HG03135 (cell line): ENCODE data around the gene SH3BP5.

Experiments
- ATAC-seq: cut with Tn5 transposase; IDR thresholded peaks from one replicate; pipeline ENCODE4 v1.9.1; 2021; ENCODE audit warnings: mild to moderate bottlenecking, moderate library complexity; ENCODE audit not compliant: unreplicated experiment

Gene SH3BP5

DNA sequence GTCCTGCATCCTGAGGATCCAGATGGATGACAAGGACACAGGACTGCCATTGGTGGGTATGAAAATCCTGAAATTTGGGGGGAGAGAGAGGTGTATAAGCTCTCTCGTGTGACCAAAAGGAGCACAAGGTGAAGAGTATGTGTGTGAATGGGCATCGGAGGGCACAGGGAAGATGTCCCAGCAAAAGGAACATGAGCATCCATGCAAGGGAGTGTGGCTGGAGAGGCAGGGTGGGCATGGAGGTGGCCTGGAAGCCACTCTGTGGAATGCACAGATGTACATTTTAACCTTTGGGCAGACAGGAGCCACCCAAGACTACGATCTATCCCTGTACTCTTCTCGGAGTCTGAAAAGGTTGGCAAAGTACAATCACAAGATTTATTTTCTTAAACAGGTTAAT lies 71.9 kb downstream of the SH3BP5 start:
- no peak for ATAC-seq

DNA sequence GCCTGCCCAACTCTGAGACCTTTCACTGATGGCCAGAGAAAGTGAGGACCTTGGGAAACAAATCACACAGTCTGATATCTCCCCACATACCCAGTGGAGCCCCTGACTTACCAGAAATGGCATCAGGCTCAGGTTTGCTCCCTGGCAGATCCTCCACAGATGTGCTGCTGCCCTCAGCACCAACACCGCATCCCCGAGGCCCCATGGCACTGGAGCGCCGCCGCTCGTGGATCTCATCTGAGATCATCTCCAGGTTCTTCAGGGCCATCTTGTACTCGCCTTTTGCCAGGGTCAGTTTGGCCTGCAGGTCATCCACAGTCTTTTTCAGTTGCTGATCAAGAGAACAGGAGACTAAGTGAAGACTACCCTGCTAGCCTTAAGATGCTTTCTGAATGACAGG lies 73.7 kb downstream of the SH3BP5 start:
- no peak for ATAC-seq

DNA sequence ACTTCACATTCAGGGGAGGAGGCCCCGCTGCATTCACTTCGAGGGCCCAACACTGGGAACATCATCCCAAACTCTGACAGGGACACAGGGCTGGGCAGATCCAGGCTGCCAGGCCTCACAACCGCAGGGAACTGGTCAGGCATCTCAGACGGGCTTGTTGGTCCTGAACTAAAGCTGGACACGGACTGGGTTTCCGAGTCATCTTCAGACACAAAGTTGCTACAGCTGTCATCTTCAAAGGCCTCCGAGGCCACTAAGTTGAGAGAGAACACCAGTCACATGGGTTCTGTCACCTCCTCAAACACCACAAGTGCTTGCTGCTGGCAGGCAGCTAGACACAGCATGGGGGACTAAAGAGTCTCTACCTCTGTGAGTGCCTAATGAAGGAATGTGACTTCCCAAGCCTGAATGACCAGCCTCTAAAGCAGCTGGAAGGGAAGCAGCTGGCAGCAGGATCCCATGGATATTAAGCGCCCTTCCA lies 75.5 kb downstream of the SH3BP5 start:
- no peak for ATAC-seq

DNA sequence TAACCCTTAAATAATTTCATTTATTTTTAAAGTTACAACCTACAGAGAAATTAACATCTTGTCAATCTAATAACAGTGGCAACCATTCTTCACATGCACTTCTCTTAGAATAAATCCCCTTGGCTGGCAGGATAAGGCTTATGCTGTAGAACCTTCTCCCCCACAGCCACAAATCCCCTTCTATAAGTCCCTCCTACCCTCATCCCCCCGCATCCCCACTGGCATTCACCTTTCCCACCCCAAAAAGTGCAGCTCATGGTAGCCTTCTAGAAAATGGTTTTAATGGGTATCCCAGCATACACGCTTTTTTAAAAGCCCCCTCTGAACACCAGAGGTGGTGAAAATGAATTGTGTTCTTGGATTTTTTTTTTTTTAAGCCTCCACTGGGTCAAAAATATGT lies 77.2 kb downstream of the SH3BP5 start:
- no peak for ATAC-seq

DNA sequence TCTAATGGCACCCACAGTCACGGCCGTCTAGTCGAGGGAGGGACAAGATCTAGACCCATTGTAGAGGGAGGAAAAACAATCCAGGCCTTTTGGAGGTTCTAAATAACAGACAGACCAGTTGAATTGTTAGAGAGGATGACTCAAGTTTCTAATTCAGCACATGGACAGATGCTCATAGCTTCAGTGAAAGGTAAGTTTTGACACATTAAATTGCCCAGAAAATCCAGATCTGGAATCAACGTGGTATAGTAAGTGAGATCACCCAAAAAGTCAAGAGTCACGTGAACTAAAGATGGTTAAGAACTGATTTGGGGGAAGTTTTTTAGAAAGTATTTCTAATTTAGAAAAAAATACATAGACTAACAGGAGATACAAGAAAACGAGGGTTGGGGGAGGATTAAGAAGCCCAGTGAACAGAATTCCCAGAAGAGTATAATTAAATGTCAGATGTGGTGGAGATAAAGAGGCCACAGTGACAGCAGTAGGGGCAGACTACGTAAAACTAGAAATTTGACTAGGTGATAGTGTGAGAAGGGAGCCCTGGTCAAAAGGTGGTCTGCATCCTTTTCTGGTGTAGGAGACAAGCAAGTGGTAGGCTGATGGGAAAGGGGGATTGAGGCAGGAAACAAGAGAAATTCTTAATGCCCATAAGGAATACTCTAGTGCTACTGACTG lies 79.2 kb downstream of the SH3BP5 start:
- no peak for ATAC-seq

DNA sequence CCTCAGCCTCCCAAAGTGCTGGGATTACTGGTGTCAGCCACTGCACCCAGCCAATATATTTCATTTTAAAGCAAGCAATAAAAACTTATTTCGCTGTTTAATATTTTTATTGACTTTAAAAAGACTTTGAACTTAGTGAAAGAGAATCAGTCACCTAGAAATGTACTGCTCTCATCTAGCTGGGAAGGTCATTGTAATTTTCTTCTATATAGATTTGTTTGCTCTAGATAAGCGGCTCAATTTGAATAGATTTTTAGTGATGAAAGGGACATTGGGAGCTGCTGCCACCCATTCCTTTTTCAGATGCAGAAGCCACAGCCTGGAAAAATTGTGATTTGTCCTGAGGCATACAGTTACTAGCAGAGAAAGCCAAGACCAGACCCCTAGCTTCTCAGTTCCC lies 86.2 kb downstream of the SH3BP5 start:
- no peak for ATAC-seq

DNA sequence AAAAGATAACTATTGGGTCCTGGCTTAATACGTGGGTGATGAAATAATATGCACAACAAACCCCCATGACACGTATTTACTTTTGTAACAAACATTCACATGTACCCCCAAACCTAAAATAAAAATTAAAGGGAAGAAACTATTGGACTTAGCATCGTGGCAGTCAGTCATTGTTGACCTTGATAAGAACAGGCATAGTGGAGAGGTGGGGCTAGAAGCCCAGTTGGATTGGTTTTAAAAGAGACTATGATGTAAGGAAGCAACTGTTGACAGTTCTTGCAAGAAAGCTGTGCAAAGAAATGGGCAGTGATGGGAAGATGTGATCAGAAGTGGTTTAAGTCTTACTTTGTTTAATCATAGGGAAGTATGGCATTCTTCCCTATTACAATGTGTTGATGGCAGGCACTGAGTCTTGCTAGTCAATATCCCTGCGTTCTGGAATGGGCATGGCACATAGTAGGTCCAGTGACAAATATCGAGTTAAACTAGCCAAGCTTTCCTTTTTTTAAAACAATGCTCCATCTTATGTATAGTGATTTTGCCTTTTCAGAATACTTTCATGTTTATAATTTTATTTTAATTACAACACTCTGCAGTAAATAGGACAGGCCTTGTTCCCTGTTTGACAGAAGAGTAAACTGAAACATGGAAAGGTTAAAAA lies 88.4 kb downstream of the SH3BP5 start:
- ATAC-seq: no peak

DNA sequence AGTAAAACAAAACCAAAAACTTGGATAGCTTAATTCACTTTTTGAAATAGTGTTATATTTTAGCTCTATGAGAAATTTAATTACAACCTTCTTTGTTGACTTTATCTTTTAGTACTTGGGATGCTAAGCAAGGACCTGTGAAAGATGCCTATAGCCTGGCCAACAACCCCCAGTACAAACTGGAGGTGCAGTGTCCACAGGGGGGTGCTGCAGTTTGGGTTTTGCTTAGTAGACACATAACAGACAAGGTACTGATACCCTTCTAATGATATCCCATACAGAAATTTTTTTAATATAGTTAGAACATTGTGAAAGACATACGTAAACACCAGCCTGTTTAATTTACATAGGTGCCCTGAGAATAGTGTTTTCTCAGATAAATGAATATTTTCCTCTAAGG lies 91.0 kb downstream of the SH3BP5 start:
- ATAC-seq: no peak

DNA sequence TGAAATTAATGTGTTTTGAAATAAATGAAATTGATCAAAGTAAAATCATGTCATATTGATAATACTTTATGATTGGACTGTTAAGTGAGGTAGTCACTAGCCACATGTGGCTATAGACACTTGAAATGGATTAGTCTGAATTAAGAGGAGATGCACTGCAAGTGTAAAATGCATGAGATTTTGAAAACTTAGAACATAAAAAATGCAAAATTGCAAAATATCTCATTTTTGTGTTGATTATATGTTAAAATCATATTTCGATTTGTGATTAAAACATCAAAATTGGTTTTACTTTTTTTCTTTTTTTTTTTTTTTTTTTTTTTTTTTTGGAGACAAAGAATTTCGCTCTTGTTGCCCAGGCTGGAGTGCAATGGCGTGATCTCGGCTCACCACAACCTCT lies 103.1 kb downstream of the SH3BP5 start:
- ATAC-seq: no peak

DNA sequence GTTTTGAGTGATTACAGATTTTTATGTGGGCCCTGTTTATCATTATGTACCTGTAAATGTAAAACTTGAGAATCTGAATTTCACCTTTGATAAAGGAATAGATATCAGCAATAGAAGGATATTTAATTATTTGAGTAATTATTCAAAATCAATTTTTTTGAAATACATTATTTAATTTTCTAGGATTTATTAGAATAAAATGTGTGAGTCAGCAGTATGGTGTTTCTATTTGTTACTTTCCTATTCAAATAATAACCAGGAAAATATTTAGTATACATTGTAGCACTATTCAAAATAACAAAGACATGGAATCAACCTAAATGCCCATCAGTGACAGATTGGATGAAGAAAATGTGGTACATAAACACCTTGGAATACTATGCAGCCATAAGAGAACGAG lies 104.2 kb downstream of the SH3BP5 start:
- ATAC-seq: no peak

DNA sequence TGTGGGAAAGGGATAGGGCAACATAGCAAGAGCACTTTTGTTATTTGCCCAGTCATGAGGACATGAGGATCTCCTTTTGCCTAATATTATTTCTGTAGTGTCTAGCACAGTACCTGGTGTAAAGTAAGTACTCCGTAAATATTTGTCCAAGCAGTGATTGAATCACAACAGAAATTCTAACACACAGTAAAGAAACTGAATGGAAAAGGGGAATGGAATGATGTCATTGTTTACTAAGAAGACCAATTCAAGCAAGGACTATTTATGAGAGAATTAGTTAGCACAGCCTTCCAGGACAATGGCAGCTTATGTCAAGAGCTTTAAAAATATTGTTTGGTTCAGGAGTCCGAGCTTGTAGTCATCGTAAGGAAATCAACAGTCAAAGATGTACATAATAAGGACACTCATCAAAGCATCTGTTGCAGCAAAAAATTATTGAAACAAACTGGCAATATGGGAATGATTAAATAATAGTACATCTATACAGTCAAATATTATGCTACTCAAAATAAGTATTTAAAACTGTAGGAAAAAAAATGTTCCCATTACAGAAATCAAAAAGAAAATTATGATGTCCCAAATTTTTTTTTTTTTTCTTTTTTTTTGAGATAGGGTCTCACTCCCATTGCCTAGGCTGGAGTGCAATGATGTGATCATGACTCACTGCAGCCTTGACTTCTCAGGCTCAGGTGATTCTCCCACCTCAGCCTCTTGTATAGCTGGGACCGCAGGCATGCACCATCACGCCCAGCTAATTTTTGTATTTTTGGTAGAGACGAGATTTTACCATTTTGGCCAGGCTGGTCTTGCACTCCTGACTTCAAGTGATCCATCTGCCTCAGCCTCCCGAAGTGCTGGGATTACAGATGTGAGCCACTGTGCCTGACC lies 108.5 kb downstream of the SH3BP5 start:
- no peak for ATAC-seq

DNA sequence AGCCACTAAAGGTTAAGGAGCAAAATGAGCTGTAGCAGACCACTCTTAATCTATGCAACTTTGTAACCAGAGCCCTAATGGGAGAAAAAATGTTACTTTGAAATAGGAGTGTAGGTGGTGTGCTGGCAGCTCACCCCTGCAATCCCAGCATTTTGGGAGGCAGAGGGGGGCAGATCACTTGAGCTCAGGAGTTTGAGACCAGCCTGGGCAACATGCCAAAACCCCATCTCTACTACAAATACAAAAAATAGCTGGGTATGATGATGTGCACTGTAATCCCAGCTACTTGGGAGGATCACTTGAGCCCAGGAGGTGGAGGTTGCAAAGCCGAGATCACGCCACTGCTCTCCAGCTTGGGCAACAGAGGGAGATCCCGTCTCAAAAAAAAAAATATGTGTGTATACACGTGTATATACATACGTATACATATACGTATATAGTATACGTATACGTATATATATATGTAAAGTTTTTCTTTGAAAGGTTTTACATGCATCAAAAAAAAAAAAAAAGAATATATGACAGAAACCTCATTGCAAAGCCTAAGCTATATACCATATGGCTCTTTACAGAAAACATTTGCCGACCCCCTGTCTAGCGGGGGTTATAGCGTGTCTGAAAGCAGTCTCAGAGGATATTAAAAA lies 110.7 kb downstream of the SH3BP5 start:
- ATAC-seq: no peak

DNA sequence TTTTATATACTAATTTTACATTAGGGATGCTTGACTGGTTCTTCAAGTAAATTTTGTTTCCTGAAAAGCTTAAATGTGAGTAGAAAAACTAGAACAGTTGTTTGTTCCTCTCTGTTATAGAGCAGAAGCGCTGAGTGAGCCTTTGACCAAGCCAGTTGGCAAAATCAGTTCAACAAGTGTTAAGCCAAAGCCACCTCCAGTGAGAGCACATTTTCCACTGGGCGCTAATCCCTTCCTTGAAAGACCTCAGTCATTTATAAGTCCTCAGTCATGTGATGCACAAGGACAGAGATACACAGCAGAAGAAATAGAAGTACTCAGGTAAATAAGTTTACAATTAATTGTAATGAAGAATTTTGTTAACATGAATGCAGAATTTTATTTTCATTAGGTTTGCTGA lies 111.7 kb downstream of the SH3BP5 start:
- no peak for ATAC-seq

DNA sequence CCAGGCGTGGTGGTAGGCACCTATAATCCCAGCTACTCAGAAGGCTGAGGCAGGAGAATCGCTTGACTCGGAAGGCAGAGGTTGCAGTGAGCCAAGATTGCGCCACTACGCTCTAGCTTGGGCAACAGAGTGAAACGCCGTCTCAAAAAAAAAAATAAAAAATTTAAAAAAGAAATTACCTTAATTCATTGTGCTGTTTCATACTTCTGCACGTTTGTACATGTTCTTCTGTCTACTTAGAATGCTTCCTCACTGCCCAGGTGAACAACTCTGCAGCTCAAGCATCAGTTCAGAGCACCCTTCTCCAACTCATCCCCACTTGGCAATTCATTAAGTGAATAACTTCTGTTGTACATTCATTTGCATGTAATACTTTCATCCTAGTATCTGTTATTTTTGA lies 112.3 kb downstream of the SH3BP5 start:
- no peak for ATAC-seq

DNA sequence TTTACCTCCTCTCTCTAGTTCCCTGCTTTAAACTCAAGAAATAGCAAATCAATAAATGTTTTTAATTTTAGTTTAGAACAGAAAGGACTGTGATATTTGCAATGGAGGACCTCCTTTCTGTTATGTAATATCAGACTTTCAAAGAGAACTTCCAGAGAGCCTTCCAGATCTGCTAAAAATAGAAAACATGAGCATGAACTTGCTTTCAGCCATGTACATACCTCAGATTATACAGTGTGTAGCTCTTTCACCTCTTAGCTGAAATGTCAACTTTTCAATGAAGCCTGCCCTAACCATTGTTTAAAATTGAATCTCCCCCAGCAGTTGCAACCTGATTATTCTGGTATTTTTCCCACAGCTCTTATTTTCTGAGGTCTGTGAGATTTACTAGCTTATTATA lies 113.7 kb downstream of the SH3BP5 start:
- ATAC-seq: no peak

DNA sequence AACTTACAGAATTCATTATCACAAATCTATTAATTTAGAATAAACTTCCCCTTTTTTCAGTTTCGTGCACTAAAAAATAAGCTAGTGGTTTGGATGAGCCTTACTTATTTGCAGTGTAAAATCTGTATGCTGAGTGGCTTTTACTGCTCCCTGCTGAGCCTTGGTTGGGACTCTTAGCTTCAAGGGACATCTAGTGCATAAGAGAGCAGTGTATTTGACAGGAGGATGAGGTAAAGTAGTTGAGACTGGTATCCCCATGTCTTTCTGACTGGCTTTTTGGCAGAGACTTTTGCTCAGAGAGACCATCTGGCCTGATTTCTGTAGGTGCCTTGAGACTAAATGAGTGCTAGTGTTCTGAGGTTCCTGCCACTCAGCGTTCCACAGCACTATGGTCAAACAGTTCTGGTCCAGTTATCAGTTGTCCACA lies 114.5 kb downstream of the SH3BP5 start:
- no peak for ATAC-seq

DNA sequence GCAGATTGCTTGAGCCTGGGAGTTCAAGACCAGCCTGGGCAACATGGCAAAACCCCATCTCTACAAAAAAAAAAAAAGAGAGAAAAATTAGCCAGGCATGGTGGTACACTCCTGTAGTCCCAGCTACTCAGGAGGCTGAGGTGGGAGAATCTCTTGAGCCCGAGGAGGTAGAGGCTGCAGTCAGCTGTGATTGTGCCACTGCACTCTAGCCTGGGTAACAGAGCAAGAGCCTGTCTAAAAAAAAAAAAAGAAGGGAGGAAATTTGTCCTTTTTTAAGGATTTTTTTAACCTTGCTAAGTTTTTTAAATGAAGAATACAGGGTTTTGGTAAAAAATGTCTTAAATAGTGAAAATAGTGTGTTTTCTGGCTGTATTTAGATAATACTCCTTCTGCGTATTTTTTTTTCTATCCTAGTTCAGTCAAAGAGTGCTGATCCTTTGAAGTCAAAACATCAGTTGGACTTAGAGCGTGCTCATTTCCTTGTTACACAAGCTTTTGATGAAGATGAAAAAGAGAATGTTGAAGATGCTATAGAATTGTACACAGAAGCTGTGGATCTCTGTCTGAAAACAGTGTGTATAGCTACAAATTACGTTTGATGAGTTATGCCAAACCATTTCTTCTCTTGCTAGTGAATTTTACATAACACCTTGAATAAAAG lies 115.2 kb downstream of the SH3BP5 start:
- ATAC-seq: no peak

DNA sequence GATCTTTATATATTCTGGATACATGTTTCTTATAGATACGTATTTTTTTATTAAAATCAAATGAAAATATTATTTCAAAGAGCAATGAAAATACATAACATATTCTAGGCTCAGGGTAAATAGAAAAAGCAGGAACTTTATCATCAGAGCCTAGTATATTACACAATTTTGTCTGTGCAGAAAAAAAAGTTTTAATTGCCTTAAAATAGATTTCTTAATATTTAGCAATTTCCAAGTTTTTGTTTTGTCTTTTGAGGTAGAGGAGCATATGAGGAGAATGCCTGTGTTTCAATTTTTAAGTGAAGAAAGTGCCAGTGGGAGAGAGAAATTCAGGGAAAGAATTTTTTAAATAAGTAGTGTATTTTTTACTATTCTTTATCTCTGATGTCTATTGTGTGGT lies 115.9 kb downstream of the SH3BP5 start:
- ATAC-seq: no peak

DNA sequence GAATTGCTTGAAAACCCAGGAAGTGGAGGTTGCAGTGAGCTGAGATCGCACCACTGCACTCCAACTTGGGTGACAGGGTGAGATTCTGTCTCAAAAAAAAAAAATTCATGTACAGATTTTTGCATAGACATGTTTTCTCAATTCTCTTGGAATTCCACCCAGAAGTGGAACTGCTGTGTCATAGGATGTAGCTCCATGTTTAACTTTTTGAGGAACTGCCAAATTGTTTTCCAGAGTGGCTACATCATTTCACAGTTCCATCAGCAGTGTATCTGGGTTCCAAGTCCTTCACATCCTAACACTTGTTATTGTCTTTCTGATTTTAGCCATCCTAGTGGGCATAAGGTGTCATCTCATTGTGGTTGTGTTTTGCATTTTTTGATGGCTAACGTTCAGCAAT lies 116.4 kb downstream of the SH3BP5 start:
- ATAC-seq: no peak

DNA sequence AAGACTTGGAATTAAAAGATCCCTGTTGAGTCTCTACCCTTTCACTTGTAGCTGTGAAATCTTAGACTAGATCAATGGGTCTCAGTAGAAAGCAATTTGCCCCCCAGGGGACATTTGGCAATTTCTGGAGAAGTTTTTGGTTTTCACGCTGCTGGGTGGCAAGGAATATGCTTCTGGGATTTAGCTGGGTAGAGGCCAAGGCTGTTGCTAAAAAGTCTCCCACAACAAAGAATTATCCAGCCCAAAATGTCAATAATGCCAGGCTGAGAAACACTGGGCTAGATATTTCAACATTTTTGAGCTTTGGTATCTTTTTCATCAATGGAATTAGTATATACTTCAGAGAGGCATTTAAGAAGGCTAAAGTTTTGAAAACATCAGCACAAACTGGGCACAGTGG lies 117.6 kb downstream of the SH3BP5 start:
- no peak for ATAC-seq

DNA sequence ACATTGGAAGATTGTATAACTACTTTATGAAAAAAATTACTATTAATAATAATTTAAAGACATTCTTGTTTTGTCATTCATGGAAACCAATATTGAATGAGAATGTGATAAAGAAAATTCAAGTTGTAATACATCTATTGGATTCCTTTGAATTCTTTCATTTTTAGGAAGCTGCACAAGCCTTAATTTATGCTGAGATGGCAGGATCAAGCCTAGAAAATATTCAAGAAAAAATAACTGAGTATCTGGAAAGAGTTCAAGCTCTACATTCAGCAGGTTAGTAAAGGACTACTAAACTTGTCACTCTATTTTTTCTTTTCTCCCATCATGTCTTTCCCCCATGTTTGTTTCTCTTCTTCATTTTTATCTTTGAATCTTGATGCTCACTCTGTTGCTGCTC lies 120.4 kb downstream of the SH3BP5 start:
- no peak for ATAC-seq
